GM21526 (cell line): ENCODE data around the gene ALKBH2.

Source experiments
- ATAC-seq: cut with Tn5 transposase; IDR thresholded peaks from one replicate; pipeline ENCODE4 v1.9.1; 2021; ENCODE audit warnings: moderate library complexity; ENCODE audit not compliant: unreplicated experiment, low FRiP score

The ALKBH2 gene

DNA sequence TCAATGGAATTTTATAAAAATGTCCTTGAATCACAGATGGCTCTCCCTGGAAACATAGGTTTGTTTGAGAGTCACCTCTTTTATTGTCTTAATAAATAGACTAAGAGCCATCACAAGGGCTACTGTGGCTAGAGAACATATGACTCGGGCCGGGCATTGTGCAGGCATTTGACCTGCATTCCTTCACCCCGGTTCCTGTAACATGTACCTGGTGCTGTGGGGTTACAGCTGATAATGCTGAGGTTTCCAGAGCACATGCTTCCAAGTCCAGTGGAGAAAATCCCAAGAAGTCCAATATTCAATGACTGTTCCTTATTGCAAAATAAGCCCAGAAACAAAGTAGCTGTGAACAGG, 22.1 kb upstream of the ALKBH2 start:
- ATAC-seq = no peak

DNA sequence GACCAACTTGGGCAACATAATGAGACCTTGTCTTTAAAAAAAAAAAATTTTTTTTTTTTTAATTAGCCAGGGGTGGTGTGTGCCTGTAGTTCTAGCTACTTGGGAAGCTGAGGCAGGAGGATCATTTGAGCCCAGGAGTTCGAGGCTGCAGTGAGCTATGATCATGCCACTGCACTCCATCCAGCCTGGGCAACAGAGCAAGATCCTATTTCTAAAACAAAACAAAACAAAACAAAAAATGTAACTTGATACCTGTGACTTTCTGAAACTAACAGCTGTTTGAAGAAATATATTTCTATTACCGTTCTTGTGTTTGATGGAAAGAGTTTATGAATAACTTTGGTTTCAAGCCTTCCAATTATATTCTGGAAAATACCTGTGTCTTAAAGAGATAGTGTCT, 21.4 kb upstream of the ALKBH2 start:
- ATAC-seq = no peak

DNA sequence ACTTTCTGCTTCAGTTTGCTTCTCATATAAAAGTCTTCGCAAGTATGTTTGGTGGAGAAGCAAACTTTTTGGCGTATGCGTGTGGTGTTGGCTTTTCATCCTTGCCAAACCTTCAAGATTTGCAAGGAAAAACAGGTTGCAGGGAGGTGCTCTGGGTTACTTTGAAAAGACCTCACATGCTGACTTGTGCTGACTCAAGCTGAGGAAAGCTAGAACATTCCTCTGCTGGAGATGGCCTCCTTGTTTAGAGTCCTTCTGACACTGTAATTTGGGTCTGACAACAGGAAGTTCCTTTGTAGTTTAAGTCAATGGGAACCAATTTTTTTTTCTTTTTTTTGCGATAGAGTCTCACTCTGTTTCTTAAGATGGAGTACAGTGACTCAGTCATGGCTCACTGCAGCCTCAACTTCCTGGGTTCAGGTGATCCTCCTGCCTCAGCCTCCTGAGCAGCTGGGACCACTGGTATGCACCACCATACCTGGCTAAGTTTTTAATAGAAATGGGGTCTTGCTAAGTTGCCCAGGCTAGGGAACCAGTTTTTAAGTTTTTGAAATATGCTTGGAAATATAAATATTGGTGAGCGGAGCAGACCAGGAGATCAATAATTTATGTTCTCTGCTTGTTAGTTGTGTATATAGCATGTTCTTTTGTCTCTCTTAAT, 20.5 kb upstream of the ALKBH2 start:
- no peak for ATAC-seq

DNA sequence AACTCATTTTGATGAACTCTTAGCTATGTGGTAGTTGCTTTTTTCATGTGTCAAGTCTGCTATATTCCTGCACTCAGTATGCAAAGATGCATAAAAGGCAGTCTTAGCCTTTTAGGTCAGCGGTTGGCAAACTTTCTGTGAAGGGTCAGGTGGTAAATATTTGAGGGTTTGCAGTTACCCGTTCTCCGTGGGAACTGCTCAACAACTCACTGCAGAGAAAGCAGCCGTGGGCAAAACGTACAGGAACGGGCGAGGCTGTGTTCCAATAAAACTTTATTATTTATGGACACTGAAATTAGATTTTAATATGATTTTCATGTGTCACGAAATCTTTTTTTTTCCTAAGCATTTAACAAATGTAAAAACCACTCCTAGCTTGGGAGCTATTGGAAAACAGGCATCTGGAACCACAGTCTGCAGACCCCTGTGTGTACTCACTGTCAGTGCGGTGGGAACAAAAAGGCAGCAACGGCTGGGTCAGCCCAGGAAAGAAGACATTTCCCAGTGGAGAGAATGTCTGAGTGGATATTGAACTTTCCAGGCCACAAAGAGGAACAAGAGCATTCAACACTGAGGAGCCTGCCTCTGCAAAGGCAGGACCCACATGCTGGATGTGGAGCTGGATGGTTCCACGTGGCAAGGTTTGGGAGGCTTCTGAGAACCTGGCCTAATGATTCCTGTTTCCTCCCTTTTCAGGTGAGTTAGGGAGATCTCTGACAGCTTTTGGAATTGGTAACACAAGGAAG, 19.6 kb upstream of the ALKBH2 start:
- ATAC-seq = no peak

- ATAC-seq = peak; percentile 65
Measured at GRCh38 chr12:109110988-109111495, 17.8 kb upstream of the ALKBH2 start.

GRCh38 chr12:109109746-109110350, 16.6 kb upstream of the ALKBH2 start:
- ATAC-seq = no peak

DNA sequence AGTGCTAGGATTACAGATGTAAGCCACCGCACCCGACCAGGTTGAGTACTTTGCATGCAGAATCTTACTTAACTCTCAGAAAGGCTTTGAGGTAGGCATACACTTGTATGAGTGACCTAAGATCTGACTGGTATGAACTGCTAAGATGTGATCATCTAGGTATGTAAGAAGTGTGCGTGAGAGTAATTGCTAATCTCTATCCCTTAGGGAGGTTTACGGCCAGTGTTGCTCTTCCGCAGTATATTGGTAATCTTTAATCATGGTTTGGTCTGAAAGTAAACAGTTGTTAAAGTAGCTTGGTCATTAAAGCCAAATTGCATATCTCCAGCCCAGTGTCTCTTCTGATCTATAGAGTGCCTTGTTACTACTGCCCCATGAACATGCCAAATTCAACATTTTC, 11.9 kb upstream of the ALKBH2 start:
- no peak for ATAC-seq

GRCh38 chr12:109102491-109102890, 9.2 kb upstream of the ALKBH2 start:
- no peak for ATAC-seq

DNA sequence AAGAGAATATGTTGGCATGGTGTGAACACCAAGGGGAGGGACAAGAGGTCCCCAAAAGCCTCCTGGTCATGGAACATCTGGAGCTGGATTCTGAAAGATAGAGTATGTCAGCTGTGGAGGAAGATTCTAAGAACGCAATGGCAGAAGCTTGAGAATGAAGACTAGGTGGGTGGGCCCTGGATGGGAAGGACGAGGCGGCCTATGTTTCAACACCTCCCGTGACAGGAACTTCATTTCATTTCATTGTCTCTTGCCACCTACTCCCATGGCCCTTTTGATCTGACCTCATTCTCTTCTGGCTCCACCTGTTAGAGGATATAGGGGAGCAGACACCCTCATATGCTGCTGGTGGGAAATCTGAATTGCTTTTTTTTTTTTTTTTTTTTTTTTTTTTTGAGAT, 7.5 kb upstream of the ALKBH2 start:
- no peak for ATAC-seq

GRCh38 chr12:109099431-109100020, 6.3 kb upstream of the ALKBH2 start:
- no peak for ATAC-seq

DNA sequence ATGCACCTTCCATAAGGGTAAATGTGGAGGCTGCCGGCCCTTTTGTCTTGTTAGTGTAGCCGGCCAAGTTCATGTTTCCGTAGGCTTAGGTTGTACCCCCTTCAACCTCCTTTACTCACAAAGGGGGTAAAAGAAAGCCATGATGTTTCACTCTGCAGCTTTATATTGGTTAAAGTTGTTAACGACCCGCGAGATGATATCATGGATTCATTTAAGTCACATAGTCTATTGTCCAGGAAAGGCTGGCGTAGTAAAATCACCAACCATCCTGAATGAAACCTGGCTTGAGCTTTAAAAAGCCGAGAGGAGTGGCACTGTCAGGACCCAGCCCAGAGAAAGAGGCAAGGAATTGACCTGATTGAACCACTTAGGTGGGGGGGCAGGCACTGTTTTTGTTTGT, 5.4 kb upstream of the ALKBH2 start:
- no peak for ATAC-seq

- ATAC-seq = peak; percentile 20
Measured at GRCh38 chr12:109098183-109098604, 4.9 kb upstream of the ALKBH2 start.

DNA sequence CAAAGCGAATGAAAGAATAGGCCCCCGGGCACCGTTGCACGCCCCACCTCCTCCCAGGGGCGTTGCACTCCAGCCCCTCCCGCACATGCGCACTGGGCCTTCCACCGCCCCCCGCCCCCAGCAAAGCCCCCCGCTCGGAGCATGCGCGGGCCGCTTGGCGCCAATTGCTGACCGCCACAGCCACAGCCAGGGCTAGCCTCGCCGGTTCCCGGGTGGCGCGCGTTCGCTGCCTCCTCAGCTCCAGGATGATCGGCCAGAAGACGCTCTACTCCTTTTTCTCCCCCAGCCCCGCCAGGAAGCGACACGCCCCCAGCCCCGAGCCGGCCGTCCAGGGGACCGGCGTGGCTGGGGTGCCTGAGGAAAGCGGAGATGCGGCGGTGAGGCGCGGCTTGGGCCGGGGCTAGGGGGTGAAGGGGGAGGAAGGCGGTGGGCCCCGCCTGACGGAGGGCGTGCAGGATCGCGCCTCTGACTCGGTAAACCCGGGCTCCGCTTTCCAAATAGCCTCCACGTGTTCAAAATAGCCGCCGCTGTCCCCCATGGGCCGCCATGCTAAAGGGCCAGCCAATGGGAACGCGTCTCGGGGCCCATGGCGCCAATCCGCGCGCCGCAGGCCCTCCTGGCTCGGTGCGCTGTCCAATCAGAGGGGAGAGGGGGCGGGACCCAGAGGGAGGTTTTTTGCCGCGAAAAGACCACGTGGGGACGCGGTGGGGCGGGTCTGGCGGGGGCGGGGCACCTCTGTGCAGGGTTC, 4.3 kb upstream of the ALKBH2 start, which contains the start of gene UNG:
Gene UNG, plus strand, starts transcription at position 163 of the 748 bp plus-strand sequence. Its CDS starts 83 bp downstream, at position 246.
- ATAC-seq = peak; percentile 80

GRCh38 chr12:109097140-109097434, 3.8 kb upstream of the ALKBH2 start:
- no peak for ATAC-seq

GRCh38 chr12:109092497-109093021, 713 bp downstream of the ALKBH2 start:
- no peak for ATAC-seq

DNA sequence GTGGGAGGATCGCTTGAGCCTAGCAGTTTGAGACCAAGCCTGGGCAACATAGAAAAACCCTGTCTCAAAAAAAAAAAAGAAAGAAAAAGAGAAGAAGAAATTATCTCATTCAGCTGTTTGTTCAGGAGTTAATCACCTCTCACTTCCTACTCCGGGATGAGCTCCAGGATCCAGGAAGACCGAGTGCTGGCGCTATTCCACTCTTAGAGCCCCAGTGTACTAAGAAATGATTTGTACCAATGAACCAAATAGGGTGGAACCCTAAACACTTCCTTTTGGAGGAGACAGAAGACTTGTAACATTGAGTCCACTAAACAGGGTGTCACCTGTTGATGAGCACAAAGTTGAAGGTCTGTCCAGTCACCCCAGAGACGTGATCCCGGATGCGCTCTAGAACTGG, 3.6 kb downstream of the ALKBH2 start:
- no peak for ATAC-seq

- no peak for ATAC-seq
Measured at GRCh38 chr12:109088818-109089217, 4.5 kb downstream of the ALKBH2 start.

GRCh38 chr12:109087250-109087649, 6.0 kb downstream of the ALKBH2 start:
- ATAC-seq = no peak

DNA sequence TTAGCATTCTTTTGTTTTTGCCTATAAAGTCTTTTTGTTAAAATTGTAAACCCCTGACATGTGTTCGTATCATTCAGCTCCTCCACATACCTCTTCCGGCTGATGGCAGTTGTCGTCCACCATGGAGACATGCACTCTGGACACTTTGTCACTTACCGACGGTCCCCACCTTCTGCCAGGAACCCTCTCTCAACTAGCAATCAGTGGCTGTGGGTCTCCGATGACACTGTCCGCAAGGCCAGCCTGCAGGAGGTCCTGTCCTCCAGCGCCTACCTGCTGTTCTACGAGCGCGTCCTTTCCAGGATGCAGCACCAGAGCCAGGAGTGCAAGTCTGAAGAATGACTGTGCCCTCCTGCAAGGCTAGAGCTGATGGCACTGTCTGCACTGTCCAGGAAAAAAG, 7.7 kb downstream of the ALKBH2 start:
- no peak for ATAC-seq

- no peak for ATAC-seq
Measured at GRCh38 chr12:109084425-109084824, 8.8 kb downstream of the ALKBH2 start.
